C4-2B (cell line): Measurements from ENCODE around the gene KCNK1.

Experiments used
- CTCF ChIP-seq: fragments of 450-650 bp; conservative IDR thresholded peaks from 2 replicates; pipeline ENCODE4 v1.5.1; 2017; ENCODE audit warnings: mild to moderate bottlenecking
- ZFX ChIP-seq: fragments of 450-650 bp; IDR thresholded peaks from 2 replicates; pipeline ENCODE4 v1.6.1; 2017

- no peak for TF ChIP-seq CTCF
- no peak for TF ChIP-seq ZFX
Measured at GRCh38 chr1:233625510-233625981, 11.6 kb downstream of the KCNK1 start.
